ENCODE measurements around the gene DGKG.

The DGKG gene

GRCh38 chr3:186318135-186318534 is 43.9 kb downstream of the DGKG start:
- DNase-seq (ENCODE audit: low read depth, low spot score) = no peak

- no peak for DNase-seq (ENCODE audit: low read depth, low spot score)
These were observed 44.6 kb downstream of the DGKG start for GRCh38 chr3:186317478-186317877.

- no peak for DNase-seq (ENCODE audit: low read depth, low spot score)
These were observed 45.3 kb downstream of the DGKG start for GRCh38 chr3:186316666-186317260.

DNA sequence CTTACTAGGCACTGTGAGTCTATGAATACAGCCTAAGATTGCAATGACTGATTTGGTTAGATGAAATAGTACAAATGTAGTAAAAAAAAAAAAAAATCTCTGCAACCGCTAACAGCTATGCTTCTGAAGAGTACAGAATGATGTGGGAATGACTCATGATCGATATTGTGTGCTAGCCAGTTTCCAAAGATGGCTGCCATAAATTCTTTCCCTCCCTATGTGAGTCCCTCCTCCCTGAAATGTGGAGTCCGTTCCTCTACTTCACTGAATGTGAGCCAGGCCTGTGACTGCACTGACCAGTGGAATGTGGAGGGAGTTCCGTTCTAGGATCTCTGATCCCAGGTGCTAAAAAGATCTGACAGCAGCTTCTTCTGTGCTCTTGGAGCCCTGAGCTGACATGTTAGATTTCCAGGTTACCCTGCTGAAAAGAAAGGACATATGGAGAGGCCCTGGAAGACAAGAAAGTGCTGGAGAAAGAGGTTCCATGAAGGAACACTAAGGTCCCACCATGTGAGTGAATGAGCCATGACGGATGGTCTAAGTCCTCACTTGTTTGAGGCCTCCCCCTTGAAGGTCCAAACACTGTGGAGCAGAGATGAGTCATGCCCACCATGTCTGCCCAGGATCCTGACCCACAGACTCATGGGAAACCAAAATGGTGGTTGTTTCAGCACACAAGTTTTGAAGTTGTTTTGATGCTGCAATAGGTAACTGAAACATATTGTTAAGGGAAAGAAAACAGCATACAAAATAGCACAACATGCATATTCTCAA is 46.3 kb downstream of the DGKG start:
- no peak for DNase-seq (ENCODE audit: low read depth, low spot score)

DNA sequence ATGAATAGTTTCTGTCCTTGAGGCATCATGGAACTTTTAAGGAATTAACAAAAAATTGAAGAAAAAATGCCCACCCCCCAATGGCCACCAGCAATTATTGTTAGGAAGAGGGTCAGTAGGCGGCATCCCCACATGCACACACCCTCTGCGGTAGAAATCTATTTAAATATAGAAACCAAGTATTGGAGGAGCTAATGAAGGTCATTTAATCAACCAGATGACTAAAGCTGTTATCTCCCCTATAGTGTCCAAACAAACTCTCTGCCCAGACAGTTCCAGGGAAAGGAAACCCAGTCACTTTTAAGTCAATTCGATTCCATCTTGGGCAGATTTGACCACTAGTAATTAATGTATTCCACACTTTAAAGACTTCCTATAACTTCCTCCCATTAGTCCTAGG is 47.1 kb downstream of the DGKG start:
- no peak for DNase-seq (ENCODE audit: low read depth, low spot score)

- DNase-seq (ENCODE audit: low read depth, low spot score) = no peak
These were observed 50.6 kb downstream of the DGKG start for GRCh38 chr3:186311441-186311840.

- no peak for DNase-seq (ENCODE audit: low read depth, low spot score)
These were observed 53.5 kb downstream of the DGKG start for GRCh38 chr3:186308549-186308948.

DNA sequence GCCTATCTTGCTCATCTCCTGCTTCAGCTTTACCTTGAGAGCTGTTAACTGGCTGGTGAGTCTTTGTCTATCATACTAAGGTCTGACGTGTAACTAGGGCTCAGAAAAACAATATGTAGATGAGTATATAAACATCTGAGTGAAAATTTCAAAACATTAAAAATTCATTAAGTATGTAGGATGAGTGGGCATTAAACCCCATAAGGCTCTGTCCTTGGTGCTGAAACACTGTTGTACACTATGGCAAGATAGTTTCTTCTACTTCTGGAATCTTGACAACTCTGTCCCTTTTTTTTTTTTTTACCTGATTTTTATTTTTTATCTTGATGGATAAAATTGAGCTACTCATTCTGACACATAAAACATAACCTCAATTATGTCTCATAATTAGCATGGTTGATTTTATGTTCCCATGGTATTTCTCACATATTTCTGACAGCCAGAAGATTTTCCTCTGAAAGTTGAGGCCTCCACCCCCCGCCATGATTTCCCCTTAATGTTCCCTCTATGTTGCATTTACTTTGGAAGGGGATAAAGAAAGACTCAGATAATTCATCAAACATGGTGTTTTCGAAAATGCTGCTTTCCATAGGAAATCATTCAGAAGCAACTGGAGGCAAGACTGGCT is 54.3 kb downstream of the DGKG start:
- peak; percentile 28 for DNase-seq (ENCODE audit: low read depth, low spot score)

DNA sequence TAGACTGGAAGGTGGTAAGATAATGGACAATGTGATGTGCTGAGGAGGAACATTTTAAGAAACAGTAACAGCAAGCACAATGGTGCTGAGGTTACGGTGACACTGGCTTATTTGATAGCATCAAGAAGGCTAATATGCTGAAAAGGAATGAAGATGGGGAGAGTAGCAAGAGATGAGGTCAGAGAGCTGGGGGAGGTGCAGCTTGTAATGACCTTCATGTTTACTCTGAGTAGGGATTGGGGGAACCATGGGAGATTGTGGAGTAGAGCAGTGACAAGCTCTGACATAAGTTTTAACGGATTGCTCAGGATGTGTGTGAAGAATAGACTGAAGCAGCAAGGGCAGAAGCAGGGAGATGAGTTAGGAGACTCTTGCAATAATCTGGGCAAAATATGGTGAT is 56.7 kb downstream of the DGKG start:
- DNase-seq (ENCODE audit: low read depth, low spot score) = no peak

DNA sequence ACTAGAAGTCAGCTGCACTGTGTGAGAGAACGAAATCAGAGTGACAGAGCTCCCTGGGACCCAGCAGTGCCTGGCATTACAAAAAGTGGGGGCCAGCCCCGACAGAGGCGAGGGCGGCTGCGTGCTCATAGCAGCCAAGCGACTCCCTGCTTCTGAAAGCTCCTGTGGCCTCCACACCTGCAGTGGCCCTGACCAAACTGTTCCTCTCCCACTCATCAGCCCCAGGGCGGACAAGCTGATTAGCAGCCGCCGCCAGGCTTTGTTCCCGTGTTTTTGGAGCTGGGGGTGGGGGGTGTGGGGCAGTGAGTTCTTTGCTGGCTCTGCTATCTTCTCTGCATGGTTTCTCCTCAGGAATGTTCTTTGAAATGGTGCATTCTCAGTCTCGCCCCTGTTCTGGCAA is 58.1 kb downstream of the DGKG start:
- DNase-seq (ENCODE audit: low read depth, low spot score) = no peak

DNA sequence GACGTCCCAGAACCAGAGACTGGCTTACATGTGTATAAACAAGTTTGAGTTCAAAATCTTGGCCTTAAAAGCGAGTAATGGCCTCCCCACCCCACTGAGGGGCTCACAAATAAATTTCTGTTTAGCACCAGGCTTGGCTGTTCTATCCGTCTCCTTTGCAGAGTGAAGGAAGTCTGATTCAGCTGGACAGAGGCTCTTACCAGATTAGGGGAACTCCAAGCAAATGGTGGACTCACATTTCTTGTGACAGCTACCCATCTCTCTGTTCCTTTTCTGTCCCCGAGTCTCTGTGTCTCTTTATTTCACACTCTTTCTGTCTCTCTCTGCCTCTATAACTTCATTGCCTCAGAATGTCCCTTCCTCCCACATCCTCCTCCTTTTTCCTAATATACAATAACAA is 62.7 kb downstream of the DGKG start:
- DNase-seq (ENCODE audit: low read depth, low spot score) = no peak

DNA sequence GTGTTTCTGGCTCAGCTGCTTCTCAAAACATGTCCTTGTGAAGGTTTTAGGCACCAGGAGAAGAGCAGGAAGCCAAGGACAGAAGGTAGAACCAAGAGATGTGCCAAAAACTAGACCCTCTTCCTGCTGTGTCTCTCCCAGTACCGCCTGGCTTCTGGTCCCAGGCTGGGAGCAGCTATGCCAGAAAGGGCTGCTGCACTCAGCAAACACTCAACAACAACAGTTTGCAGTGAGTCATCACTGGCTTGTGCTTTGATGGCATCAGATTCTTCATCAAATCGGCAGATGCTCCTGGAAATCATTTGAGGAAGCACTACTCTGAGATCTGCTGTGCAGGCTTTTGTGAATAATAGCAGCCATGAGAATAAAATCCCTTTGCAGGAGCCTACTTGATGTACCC is 63.2 kb downstream of the DGKG start:
- no peak for DNase-seq (ENCODE audit: low read depth, low spot score)

DNA sequence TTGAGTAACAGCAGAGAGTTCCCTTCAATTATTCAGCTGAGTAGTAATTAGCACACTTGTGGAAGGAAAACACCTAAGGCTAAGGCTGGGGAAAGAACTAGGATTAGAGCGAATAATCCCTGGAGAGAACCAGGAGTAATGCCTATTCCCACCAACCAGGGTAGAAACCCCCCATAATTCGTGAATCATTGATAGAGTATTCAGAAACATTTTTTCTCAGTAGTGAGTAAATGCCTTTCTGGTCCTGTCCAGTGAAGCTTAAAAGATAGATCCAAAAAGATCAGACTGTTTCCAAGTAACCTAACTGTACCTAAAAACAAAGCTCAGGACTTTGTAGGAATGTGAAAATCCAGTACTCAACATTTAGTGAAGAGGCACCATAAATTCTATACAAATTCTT is 71.2 kb downstream of the DGKG start:
- no peak for DNase-seq (ENCODE audit: low read depth, low spot score)

DNA sequence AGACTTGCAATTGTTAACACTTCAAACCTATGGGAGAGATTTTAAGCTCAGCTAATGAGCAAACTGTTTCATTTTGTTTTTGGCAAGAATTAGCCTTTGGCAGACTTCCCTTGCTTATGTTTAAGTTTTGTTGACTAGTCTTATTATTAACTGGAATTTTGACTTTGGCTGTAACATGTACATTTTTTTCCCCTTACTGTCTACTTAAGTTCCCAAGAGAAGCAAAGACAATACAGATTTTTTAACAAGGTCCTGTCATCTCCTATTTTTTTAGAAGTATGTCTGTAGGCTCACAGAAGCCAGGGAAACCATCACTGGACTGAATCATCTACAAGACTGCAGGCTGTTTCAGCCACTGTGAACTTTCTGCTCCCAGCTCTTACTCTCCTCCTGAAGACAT is 74.3 kb downstream of the DGKG start:
- peak; percentile 40 for DNase-seq (ENCODE audit: low read depth, low spot score)

- DNase-seq (ENCODE audit: low read depth, low spot score) = no peak
These were observed 75.9 kb downstream of the DGKG start for GRCh38 chr3:186286114-186286513.

DNA sequence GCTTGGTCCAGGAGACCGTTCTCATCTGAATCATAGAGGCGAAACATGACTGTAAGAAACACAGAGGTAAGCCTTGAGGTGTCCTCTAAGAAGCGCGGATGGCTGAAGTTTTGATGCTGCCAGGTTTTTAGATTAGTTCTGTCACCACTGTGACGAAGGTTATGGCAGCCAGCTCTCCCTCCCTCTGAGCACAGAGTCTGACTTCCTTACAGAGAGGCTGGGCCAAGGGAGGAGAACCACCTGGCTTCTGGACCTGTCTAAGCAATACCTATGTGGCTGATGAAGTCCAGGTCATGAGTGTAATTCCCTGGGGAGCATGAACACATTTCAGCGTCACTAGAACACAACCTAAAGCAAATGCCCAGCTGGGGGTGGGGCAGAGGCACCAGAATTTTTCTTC is 77.4 kb downstream of the DGKG start:
- DNase-seq (ENCODE audit: low read depth, low spot score) = no peak

DNA sequence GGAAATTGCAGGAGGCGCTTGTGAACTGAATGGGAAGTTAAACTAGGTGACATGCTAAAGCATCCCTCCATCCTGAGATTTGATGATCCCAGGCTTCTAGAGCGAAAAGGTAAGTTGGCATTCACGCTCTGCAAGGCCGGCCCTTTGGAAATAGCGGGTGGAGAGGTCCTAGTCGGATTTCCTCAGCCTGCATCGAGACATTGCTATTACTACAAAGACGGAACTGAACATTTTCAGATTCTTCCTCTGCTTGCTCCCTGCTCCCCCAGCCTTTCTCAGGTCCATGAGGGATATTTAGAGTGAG is 77.7 kb downstream of the DGKG start:
- no peak for DNase-seq (ENCODE audit: low read depth, low spot score)

GRCh38 chr3:186283651-186284348 is 78.2 kb downstream of the DGKG start:
- no peak for DNase-seq (ENCODE audit: low read depth, low spot score)

GRCh38 chr3:186283096-186283495 is 78.9 kb downstream of the DGKG start:
- DNase-seq (ENCODE audit: low read depth, low spot score) = no peak

DNA sequence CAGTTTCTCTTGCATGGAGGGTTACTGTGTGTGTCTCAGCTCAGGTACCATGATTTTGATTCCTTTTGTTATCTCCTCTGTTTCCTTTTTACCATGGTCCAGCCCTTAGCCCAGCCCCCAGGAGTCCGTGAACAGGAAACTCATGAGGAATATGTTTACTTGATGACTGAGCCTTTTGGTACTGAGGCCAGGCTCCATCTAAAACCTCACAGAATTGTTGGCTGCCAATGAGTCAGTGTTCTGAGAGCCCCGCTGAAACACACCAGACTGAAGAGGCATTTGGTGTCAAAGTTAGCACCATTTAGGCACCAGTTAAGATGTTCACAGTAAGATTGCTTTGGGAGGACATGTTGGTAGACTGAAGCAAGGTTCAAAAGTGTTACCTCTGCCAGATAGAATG is 80.9 kb downstream of the DGKG start:
- peak; percentile 53 for DNase-seq (ENCODE audit: low read depth, low spot score)

DNA sequence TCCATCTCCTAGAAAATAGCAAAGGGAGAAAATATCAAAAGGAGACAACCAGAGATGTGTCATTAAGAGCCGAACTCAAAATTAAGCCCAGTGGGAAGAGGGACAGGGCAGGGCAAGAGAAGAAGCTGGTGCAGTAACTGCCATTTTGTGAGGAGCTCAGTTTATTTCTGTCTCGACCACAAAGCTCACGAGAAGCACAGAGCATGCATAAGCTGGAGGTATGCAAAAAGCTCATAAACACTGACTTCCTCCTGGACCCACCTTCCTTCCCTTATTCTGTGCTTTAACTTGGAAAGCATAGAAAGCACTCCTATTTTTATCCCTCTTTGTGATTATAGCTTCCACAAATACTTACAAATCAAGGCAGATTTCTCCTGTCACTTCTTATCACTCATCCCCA is 81.3 kb downstream of the DGKG start:
- DNase-seq (ENCODE audit: low read depth, low spot score) = no peak

DNA sequence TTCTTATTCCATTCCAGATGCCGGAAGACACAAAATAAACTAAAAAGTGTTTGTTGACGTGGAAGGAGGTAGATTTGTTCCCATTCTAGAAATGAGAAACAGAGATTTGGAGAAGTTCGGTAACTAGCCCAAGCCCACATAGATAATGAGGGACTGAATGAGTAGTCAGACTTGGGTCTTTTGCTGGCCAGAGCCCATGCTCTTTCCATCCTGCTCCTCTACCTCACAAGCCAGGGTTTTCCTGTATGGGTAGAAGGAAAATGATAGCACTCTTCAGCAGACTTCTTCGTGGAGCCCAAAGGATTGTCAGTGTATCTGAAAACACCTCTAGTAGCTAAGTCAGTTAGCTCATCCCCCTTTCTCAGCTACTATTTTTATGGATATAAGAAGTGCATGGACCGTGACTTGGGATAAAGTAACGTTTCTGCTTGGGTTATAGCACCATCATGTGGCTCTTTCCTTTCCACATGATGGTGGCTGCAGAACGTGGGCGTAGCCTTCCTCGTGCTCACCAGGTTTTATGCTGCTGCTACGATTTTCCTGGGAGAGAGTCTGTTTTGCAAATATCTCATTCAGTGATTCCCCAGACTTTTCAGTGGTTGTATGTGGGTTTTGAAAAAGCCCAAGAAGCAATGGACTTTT is 84.6 kb downstream of the DGKG start:
- no peak for DNase-seq (ENCODE audit: low read depth, low spot score)

All from smooth muscle cell of the brain vasculature (primary cell).